Measurements from ENCODE around the gene KLHL29.

The KLHL29 gene

DNA sequence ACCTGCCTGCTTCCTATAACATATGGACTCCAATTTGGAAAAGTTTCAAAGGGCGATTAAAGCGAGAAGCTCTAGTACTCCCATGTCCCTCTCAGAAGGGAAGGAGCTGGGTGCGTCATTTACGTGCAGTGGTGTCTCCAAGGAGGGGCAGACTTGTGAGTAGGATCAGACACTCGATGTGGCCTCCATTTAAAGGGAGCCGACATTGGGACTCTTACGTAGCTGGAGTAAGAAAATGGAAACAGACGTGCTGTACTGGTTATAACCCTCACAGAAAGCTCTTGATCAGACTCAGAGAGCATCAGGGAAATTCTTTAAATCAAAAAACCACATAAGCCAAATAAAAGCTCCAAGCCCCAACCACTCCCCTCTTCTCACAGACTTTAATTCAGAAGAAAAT, 198.5 kb downstream of the KLHL29 start:
- no peak for DNase-seq

DNA sequence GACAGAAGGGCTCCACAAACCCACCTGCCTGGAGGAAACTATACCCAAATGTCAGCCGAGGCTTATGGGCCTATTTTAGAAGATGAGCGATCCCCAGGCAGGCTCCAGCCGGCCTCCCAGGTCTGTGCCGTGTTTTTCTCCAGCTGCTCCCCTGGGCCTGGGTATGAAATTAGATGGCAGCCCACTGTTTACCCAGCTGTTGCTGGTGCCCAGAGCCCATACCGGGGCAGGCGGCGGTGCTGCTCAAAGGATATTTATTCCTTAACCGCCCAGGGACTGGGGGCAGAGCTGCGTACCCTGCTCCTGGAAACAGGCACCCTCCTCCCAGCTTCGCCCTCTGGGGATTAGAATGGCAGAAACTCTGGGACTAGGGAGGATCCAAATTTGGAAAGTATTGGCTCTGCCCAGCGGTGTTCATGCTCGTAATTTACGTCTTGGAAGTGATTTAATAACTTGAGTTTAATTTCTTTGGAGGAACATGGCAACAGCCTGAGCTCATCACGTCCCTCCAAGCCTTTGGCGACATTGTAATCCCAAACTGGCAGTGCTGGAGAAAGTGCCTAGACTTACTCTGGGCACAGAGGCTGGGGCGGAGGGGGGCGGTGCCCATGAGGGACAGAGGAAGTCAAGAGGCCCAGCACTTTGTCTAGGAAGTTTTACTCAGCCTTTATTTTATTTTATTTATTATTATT, 199.2 kb downstream of the KLHL29 start:
- DNase-seq, result no peak

DNA sequence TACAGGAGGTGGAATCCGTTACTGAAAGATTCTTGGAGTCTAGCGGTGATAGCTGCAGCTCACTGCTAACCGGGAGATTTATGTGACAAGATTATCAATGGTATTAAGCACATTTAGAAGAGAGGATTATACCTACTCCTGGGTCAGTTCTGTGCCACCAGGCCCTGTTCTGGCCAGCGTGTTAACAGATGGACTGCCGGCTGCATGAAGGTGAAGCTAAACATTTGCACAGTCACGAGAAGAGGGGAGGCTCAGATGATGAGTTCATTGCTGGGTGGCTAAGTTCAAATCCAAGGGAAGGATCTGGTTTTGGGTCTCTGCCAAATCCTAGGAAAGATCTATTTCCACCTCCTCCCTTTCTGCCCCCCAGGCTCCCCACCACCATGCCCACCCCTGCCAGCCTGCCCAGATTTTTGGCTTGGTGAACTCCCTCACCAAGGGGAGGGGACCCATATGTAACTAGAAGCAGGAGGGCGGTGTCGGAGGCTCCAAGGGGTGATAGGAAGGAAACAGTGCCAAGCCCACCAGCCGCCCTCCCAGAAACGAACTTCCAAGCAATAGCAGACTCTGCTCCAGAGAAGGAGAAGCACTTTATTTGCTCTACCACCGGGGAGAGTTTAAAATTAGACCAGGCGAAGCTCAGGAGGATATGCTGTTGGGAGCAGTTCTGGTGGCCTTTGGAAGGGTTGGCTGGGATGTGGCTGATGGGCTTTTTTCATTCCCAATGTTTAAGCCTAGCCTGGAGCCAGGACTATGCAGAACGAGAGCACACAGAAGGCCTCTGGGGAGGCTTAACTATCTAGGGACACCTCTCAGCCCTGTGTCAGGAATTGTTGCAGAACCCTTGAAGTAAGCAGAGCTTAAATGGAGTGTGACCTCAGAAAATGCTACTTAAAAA, 200.5 kb downstream of the KLHL29 start:
- peak; percentile 72 for DNase-seq

DNA sequence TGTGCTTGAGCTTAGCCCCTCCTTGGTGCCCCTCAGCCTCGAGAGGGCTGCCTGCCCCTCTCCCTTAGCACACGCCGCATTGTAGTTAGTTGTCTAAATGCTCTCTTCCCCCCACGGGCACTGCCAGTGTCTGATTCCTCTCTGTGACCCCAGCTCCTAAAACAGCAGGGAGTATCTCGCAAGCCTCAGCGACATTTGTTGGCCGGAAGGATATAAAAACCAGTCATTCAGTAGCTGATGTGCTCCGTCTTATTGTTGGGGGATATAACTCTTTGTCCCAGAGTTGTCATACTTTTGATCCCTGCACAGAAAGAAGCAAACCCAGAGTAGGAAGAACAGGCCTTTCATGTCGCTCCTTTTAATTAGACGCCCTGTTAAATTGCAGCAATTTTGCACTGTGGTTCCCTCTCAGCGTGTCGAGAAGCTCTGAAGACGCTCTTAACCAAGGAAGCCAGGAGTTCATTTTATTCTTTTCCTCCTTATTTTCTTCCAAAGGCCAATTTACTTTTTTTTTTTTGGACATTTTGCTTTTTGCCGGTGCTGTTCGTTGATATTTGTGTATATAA, 201.8 kb downstream of the KLHL29 start:
- DNase-seq, result no peak

DNA sequence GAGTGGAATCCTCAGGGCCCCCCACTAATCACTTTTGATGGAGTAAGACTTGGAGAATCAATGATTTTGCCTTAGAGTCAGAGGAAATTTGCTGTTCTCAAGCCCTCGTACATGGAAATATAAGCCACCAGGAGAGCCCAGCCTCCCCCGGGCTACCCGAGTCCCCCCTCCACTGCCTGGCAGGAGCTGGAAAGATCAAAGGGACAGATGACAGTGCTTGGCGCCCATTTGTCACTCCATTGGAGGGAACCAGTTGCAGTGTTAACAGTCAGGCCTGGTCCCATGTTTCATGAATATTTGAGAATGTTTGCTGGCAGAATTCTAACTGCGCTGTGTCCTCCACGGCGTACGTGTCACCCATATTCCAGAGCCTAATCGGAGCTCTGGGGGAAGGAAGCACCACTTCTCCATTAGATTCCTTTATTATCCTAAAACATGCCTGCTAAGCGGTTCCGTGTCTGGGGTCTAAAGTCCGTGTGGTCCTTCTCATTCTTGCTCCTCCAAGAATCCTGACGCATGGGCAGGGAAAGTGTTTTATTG, 202.4 kb downstream of the KLHL29 start:
- DNase-seq, result no peak

DNA sequence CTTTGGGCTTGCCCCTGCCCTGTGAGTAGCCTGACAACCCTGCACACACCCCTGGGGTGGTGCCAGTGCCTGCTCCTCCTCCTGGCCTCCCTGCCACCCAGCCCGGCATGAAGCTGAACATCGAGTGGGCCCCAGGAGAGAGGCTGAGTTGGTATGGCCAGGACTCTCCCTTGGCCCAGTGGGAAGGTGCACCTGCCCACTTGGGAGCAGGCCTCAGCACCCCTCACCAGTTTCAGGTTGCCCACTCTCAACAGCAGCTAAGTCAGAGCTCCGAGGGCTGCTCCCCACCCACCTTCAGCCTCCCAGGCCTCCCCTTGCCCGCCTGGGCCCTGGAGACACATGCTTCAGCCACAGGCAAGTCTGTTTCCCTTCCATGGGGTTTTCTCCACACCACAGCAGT, 203.1 kb downstream of the KLHL29 start:
- DNase-seq, result no peak

DNA sequence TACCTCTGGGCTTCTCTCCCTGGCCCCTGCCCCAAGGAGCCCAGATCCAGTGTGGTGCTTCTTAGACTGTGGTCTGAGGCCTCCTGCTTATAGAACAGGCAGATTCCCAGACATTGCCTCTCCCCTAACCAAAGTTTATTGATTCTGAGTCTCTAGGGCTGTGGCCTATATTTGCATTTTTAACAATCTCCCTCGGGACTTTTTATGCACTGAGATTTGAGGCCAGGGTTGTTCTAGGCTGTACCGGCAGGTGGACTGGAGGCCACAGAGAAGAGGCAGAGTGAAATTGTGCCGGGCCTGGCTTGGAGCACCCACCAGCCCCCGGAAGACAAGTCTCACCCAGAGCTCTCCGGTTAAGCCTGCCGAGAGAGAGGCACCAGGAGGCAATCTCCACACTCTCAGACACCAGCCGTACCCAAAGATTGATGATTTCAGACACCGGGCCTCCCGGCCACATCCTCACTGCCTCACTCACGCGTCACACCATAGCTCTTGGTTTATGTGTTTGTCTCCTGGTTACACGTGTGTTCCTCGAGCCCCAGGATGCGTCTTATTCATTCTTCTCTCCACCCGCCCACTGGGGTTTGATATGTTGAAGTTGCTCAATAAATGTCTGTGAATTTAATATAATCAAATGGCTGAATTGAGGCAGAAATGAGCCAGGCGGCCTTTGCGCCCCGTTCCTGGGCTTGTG, 203.7 kb downstream of the KLHL29 start:
- DNase-seq, result no peak

DNA sequence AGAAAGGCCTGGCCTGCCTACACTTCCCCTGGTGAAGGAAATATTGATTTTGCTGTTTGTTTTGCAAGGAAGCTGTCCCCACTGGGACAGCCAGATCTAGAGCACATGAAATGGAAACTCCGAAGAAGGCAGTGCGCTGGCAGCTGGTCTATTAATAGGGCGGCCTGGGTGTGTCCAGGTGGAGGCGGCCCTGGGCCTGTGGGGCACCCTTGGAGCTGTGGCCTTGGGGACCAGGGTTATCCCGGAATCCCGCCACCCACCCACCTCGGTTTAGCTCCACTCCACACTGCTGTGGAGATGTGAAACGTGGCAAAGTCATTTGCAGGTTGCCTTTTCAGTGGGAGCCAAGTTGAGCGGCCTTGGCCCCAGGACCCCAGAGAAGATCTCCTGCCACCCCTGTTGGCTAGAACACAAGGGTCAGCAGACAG, 204.3 kb downstream of the KLHL29 start:
- DNase-seq, result no peak

DNA sequence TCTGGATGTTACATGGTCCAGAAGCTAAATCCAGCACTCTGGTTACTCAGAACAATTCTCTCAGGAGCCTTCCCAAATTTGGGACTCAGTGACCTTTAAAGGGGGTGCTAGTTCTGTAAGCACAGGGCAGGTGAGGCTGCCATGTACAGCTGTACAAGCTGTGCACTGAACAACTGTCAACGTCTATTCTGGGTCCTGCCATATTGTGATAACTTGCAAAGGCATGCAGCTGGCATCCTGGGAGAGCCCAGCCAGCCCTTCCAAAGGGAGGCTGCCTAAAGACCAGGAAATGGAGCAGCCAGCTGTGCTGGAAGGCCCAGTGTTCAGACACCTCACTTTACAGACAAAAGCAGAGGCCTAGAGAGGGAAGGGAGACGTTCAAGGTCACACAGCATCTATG, 204.8 kb downstream of the KLHL29 start:
- DNase-seq, result no peak

DNA sequence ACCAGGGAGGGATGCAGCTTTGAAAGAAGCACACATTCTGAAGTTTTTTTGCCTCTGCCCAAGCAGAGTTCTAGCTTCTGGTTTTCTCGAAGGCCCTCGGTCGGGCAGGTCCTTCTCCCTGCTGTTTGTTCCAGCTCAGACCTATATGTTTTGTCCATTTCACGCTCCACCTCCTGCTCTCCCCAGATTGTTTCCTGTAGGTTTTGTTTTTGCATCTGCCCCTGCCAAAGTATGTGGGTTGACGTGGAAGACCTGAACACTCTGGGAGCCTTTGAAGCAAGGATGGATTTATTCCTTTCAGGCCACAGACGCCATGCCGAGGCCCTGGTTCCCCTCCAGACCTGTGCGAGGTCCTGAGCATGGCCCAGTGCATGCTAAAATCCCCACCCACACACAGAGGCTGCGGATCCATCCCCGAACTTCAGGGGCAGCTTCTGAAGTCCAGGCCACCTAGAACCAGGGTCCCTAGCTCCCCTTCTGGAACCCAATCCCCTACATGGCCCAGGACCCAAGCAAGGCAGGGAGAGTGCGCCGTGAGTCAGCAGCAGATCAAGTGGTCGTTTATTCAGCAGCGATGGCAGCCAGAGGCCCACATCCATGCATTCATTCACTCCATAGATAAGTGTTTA, 205.4 kb downstream of the KLHL29 start:
- no peak for DNase-seq

DNA sequence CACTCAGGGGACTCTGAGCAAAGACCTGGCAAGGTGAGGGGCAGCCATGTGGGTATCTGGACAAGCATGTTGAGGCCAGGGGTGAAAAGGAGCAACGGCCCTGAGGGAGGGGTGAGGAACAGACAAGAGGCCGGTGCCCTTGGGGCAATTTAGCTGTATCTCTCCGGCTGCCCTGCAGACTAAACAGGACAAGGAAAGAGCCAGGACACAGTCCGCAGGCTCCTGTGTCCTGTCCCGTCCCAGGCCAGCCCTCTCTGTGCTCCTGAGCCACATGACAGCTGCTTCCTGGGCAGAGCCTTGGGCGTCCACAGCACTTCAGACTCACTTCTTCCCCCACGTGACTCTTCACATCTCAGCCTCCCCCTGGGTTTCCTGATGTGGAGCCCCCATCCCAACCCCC, 206.1 kb downstream of the KLHL29 start:
- DNase-seq, result no peak

DNA sequence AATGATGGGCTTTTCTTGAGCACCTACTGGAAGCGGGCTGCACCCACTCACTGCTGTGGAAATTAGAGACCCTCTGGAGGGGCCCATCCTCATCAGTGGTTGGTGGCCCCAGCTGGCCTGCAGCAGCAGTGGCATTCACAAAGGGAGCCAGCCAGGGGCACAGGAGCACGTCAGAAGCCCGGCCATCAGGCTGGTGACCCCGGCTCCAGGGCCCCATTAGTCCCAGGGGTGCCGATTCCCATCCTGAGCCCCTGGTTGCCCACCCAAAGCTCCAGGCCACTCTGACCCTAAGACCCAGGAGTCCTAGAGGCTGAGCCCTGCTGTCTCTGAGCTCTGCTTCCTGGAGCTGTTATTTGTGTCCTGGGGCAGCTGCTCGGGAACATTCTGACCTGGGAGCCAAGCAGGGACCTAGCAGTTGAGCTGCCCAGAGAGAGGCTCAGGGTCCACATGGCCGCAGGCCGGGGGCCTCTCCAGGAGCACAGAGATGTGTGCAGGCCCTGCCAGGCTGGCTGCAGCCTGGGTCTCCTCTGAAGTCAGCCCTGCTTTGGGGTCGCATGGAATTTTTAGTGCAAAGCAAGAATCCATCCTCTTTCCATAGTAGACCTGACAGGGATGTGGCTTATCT, 207.2 kb downstream of the KLHL29 start:
- DNase-seq, result no peak

DNA sequence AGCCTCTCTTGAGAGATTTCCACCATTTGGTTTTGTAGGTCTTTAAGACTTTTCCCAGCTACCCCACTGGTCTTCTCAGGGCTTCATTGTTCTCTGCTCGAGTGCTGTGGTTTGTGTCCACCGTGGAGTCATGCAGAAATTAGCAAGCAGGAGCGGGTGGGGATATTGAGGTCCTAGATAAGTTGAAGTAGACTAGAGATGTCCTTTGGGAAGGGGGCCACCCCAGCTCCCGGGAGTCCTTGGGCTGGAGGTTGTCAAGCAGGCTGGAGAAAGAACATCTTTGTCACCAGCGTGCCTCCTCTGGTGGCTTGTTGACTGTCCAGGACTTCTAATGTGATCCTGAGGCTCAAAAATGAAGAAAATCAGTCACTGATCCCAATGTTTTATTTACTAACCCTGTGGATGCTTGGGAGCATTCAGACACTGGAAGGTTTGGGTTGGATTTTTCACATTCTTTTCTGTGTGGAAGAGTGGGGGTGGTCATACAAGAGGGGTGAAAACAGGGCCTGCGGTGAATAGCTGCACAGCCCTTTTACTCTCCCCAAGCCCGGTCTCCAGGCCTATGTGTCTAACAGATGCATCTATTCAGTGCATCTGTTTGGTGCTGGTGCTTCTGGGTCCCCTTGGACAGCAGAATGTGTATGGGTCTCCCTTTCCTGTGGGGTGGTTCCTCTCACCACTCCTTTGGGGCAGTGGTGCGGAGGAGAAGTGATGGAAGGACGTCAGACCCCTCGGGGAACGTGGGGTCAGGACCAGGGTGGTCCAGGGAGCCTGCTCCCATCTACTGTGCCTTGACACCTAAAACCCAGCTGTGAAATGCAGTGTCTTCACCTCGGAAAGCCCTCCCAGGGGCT, 208.1 kb downstream of the KLHL29 start:
- no peak for DNase-seq

DNA sequence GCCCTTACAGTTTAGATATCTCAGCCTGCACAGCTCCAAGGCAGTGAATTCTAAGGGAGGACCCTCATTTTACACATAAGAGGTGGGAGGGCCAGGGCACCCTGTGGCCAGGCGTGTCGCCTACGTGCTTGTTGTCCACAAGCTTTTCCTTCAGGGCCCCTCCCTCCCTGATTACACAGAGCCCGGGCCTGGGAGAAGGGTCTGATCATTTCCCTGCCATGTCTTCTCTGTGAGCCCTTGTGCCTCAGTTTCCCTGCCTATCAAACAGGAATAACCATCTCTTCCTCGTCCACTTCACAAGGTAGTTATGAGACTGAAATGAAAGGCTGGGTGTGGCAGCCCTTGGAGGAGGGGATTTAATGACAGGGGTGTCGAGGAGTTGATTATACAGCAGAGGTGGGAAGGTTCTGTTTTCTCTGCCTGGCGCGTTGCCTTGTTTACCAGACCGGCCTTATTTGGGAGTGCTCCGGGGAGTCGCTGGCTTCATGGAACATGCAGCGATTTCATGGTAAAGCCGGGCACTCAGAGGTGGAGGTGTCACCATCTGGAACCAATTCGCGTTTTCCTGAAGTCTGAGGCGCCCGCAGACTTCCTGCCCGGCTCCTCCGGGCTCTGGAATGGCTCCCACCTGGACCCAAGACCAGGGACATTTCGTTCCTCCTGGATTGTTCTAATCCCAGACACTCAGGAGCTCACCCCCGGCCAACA, 208.9 kb downstream of the KLHL29 start:
- DNase-seq, result no peak

DNA sequence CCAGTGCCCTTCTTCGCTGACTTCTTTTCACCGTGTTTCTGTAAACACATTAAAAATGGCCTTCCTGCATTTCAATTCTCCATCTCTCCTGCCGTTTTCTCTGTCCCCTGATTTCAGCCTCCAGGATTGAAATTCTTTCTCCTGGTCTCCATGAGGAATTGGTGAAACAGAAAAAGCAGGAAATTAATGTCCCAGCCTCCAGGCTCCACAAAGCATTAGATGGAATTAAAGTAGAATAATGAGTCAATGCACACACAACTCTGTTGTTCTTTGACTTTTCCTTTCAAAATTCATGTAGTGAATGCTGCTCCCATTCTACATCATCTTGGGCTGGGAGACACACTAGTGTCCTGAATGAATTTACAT, 209.5 kb downstream of the KLHL29 start:
- no peak for DNase-seq

DNA sequence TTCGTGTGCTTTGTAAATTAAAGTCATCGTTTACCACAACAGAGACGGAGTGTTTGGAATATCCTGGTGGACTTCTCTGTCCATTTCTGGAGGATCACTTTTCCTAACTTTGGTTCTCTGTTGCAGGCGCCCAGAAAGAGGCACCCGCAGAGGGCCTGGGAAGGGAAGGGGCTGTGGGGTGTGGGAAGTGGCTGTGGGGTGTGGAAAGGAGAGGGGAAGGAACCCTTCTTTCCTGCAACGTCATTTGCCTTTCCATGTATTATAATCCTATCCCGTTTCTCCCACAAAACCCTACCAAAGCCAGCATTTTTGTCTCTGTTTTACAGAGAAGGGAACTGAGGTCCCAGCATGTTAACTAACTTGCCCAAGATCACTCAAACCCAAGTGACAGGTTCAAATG, 210.0 kb downstream of the KLHL29 start:
- no peak for DNase-seq

DNA sequence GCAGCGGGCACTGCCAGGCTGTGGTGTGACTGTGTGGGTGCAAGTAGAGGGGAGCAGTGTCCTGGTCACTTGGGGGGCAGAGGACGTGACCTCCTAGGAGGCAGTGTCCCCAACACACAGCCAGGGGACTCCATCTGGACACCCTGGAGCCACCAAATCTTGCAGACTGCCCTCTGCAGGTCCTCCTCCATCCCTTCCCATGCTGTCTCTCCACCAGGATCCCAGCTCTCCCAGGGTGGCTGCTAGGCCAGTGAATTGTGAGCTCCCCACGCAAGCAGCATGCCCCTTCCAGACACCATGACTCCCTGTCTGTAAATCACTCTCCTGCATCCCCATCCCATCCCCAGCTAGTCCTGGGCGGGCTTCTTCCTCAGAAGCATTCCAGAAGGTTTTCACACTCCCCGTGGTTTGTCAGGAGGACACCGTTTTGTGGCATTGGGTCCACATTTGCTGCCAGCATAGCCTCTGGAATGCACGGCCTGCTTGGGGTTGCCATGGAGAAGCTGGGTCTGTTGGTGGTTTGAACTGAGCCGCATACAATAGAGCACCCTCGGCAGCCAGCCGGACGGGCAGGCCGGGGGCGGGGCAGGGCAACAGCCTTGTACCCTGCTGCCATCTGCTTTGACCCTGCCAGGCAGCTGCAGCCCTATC, 210.7 kb downstream of the KLHL29 start:
- peak; percentile 58 for DNase-seq

DNA sequence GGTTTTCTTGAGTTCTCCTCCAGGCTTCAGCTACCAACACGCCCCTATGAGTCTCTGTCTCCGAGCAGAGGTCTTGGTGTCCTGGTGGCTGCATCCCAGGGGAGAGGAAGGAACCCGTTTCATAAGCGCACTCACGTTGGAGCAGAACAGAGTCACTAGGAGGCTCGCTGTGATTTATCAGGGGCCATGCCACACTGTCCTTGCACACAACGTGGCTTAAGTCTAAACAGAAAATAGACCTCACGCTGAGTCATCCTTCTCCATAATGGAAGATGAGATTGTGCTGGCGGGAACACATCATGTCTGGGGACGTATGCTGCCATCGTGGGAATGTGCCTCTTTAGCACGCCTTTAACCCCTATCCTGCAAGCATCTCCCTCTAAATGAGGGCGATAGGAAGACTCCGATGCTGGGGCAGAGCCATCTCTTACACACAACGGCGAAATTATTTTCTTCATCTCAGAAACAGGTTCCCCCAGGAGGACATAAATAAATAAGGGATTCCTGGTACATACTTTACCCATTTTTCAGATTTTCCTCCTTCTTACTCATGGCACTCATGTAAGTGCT, 211.4 kb downstream of the KLHL29 start:
- DNase-seq, result no peak

DNA sequence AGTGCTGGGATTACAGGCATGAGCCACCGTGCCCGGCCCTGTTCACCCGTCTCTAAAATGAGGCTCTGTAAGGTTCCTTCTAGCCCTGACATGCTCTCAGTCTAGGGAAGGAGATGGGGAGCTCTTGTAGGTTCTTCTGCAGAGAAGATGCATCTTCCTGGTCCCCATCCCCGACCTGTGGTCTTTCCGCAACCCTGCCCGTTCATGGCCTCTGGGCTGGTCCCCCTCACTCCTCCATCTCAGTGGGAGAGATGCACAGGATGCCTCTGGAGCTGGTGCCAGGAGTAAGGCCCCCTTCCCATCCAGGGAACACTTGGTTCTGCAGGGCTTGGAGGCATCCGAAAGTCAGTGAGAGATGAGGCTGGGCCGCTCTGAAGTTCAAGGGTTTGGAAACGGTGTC, 212.7 kb downstream of the KLHL29 start:
- DNase-seq, result no peak

DNA sequence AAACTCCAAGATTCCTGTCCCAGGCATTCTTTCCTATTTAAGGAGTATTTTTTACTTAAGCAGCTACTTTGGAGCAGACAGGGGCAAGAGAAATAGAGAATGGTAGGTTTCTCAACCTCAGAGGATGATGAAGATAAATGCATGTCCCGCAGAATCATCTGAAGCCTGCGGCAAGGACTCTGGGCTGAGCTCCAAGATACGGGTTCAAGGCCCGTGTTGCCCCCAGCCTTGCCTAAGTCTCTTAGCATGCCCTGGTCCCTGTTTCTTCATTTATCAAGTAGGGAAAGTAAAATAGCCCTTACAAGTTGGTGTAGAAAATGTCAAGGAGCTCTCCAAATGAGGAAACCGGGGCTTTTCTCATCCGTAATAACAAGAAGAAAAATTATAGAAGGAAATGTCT, 214.0 kb downstream of the KLHL29 start:
- DNase-seq, result no peak

All from DMS79 (cell line).